Neural cell (in vitro differentiated cells): Measurements from ENCODE around the gene SLC25A29. TPM values are rescaled to one million over a fixed set of nuclear protein-coding genes. Genes with fewer than 3 reads are reported as not detected.

ENCODE experiments used
- H2AFZ ChIP-seq: fragments of 200-600, 300-800 bp; sonication (generic), shearing (Covaris generic); 2 replicates; pipeline ENCODE4 v1.6.0; 2014; ENCODE audit warnings: low read depth, mild to moderate bottlenecking, antibody characterized with exemption, low read length, moderate library complexity
- H3F3A ChIP-seq: fragments of 200-600 bp; shearing (Covaris generic); 2 replicates; pipeline ENCODE4 v1.6.1; 2016; ENCODE audit warnings: mild to moderate bottlenecking, moderate library complexity, mixed read lengths, antibody characterized with exemption, low read length; ENCODE audit not compliant: insufficient read depth, poor library complexity, severe bottlenecking
- H3K27ac ChIP-seq: fragments of 200-600, 300-800 bp; sonication (generic), shearing (Covaris generic); 2 replicates; pipeline ENCODE4 v1.5.1; 2014; ENCODE audit warnings: mild to moderate bottlenecking, low read length, moderate library complexity
- H3K27me3 ChIP-seq: fragments of 300-800, 200-600 bp; sonication (generic), shearing (Covaris generic); 2 replicates; pipeline ENCODE4 v1.6.0; 2014; ENCODE audit warnings: mild to moderate bottlenecking, low read depth, low read length, moderate library complexity; ENCODE audit not compliant: insufficient read depth
- H3K36me3 ChIP-seq: fragments of 300-800, 200-600 bp; sonication (generic), shearing (Covaris generic); 2 replicates; pipeline ENCODE4 v1.5.1; 2014; ENCODE audit warnings: mild to moderate bottlenecking, antibody characterized with exemption, low read length, moderate library complexity; ENCODE audit not compliant: insufficient read depth
- H3K4me2 ChIP-seq: fragments of 300-800, 200-600 bp; sonication (generic), shearing (Covaris generic); 2 replicates; pipeline ENCODE4 v1.6.0; 2014; ENCODE audit warnings: mild to moderate bottlenecking, low read length
- H3K4me3 ChIP-seq: fragments of 300-800, 200-600 bp; sonication (generic), shearing (Covaris generic); 2 replicates; pipeline ENCODE4 v1.5.1; 2014; ENCODE audit warnings: mild to moderate bottlenecking, low read length, moderate library complexity
- H3K79me2 ChIP-seq: fragments of 200-600 bp; shearing (Covaris generic); replicated peaks from 2 replicates; pipeline ENCODE4 v1.6.0; 2014; ENCODE audit warnings: mild to moderate bottlenecking, low read length, moderate library complexity; ENCODE audit not compliant: insufficient read depth
- H3K9ac ChIP-seq: fragments of 300-800, 200-600 bp; sonication (generic), shearing (Covaris generic); 2 replicates; pipeline ENCODE4 v1.6.1; 2016; ENCODE audit warnings: mild to moderate bottlenecking, low read length, mixed read lengths
- H3K9me2 ChIP-seq: fragments of 200-600 bp; shearing (Covaris generic); 2 replicates; pipeline ENCODE4 v1.6.1; 2016; ENCODE audit warnings: mild to moderate bottlenecking, low read length, mixed read lengths; ENCODE audit not compliant: insufficient read depth
- H3K9me3 ChIP-seq: fragments of 200-600, 300-800 bp; sonication (generic), shearing (Covaris generic); 2 replicates; pipeline ENCODE4 v1.6.1; 2016; ENCODE audit warnings: mild to moderate bottlenecking, mixed run types, low read length, moderate library complexity, mixed read lengths
- H4K20me1 ChIP-seq: fragments of 200-600 bp; shearing (Covaris generic); 2 replicates; pipeline ENCODE4 v1.6.1; 2016; ENCODE audit warnings: mild to moderate bottlenecking, mixed run types; ENCODE audit not compliant: insufficient read depth
- EP300 ChIP-seq: fragments of 450-650 bp; conservative IDR thresholded peaks from 2 replicates; pipeline ENCODE4 v1.6.1; 2014; ENCODE audit warnings: antibody characterized with exemption, mild to moderate bottlenecking, moderate library complexity; ENCODE audit not compliant: poor library complexity, severe bottlenecking
- EZH2 ChIP-seq: fragments of 200-600, 300-800 bp; shearing (Covaris generic), sonication (generic); IDR thresholded peaks from 2 replicates; pipeline ENCODE4 v1.6.1; 2014; ENCODE audit warnings: antibody characterized with exemption, low read length, borderline replicate concordance, mild to moderate bottlenecking; ENCODE audit not compliant: insufficient read depth, poor library complexity, severe bottlenecking
- MXI1 ChIP-seq: fragments of 450-650 bp; conservative IDR thresholded peaks from 2 replicates; pipeline ENCODE4 v1.6.1; 2014; ENCODE audit warnings: antibody characterized with exemption, mild to moderate bottlenecking; ENCODE audit not compliant: poor library complexity, severe bottlenecking
- RAD21 ChIP-seq: fragments of 450-650 bp; conservative IDR thresholded peaks from 2 replicates; pipeline ENCODE4 v1.6.1; 2014; ENCODE audit warnings: antibody characterized with exemption, mild to moderate bottlenecking, moderate library complexity
- SMC3 ChIP-seq: fragments of 450-650 bp; conservative IDR thresholded peaks from 2 replicates; pipeline ENCODE4 v1.6.1; 2014; ENCODE audit warnings: antibody characterized with exemption, mild to moderate bottlenecking, moderate library complexity; ENCODE audit not compliant: poor library complexity
- TAF1 ChIP-seq: IDR thresholded peaks from 2 replicates; pipeline ENCODE4 v1.6.1; 2012; ENCODE audit warnings: low read depth
- polyA plus RNA-seq: library from polyadenylated mRNA; depleted of rRNA; stranded (reverse); fragments of >200 nt; gene quantifications from 2 replicates; pipeline ENCODE4 v1.2.3, GENCODE V29; 2014
- TF ChIP-seq, protein P1 (sequence below): IDR thresholded peaks from 2 replicates; pipeline ENCODE4 v1.6.1; 2012; ENCODE audit warnings: borderline replicate concordance
- TF ChIP-seq, protein P2 (sequence below): fragments of 450-650 bp; IDR thresholded peaks from 2 replicates; pipeline ENCODE4 v1.5.1; 2014; ENCODE audit warnings: antibody characterized with exemption, mild to moderate bottlenecking, moderate library complexity; ENCODE audit not compliant: poor library complexity, severe bottlenecking

SLC25A29 gene
- polyA plus RNA-seq, 1 donor from 2014 or later: 447 TPM

DNA sequence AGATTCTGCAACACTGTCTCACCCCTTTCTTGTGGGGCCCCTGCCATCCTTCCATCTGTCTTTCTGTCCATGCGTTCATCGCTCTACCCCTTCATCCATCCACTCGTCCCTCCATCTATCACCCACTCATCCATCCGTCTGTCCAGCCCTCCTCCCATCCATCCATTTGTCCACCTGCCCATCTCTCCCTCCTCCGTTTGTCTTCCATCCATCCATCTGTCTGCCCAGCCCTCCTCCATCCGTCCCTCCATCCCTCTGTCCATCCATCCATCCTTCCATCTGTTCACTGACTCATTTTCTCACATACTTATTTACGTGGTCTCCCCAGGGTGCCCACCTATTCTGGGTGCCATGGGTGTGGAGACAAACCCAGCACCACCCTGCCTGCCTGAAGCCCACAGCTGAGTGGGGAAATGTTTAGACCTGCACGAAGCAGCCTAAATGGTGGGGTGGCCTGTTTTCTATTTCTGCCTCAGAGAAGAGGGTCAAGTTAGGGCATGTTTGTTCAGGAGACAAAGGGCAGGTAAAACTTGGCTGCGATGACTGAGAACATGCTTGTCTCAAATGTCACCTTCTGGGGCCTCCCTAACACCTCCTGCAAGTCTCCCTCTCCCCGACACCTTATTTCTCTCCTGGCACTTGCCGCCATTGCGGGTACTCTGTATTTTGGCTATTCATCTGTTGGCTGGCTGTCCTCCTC lies 14.1 kb upstream of the SLC25A29 start:
- H4K20me1 ChIP-seq: no peaks in the 10 kb centered on the region
- H3K4me3 ChIP-seq: no peak overlapping the region
- H3F3A ChIP-seq: no peaks in the 10 kb centered on the region
- TF ChIP-seq, protein P1, sequence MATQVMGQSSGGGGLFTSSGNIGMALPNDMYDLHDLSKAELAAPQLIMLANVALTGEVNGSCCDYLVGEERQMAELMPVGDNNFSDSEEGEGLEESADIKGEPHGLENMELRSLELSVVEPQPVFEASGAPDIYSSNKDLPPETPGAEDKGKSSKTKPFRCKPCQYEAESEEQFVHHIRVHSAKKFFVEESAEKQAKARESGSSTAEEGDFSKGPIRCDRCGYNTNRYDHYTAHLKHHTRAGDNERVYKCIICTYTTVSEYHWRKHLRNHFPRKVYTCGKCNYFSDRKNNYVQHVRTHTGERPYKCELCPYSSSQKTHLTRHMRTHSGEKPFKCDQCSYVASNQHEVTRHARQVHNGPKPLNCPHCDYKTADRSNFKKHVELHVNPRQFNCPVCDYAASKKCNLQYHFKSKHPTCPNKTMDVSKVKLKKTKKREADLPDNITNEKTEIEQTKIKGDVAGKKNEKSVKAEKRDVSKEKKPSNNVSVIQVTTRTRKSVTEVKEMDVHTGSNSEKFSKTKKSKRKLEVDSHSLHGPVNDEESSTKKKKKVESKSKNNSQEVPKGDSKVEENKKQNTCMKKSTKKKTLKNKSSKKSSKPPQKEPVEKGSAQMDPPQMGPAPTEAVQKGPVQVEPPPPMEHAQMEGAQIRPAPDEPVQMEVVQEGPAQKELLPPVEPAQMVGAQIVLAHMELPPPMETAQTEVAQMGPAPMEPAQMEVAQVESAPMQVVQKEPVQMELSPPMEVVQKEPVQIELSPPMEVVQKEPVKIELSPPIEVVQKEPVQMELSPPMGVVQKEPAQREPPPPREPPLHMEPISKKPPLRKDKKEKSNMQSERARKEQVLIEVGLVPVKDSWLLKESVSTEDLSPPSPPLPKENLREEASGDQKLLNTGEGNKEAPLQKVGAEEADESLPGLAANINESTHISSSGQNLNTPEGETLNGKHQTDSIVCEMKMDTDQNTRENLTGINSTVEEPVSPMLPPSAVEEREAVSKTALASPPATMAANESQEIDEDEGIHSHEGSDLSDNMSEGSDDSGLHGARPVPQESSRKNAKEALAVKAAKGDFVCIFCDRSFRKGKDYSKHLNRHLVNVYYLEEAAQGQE: no peak
- TF ChIP-seq, protein P2, sequence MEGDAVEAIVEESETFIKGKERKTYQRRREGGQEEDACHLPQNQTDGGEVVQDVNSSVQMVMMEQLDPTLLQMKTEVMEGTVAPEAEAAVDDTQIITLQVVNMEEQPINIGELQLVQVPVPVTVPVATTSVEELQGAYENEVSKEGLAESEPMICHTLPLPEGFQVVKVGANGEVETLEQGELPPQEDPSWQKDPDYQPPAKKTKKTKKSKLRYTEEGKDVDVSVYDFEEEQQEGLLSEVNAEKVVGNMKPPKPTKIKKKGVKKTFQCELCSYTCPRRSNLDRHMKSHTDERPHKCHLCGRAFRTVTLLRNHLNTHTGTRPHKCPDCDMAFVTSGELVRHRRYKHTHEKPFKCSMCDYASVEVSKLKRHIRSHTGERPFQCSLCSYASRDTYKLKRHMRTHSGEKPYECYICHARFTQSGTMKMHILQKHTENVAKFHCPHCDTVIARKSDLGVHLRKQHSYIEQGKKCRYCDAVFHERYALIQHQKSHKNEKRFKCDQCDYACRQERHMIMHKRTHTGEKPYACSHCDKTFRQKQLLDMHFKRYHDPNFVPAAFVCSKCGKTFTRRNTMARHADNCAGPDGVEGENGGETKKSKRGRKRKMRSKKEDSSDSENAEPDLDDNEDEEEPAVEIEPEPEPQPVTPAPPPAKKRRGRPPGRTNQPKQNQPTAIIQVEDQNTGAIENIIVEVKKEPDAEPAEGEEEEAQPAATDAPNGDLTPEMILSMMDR: no peak
- TF ChIP-seq EP300 (no peak), MXI1 (no peak), SMC3 (no peak), EZH2 (no peak)
- no peak overlapping the region for H2AFZ ChIP-seq
- no peak overlapping the region for H3K4me2 ChIP-seq
- H3K9ac ChIP-seq: no peak overlapping the region
- H3K79me2 ChIP-seq: no peaks in the 10 kb centered on the region
- H3K27me3 ChIP-seq: no peaks in the 10 kb centered on the region
- no peaks in the 10 kb centered on the region for H3K9me3 ChIP-seq
- H3K27ac ChIP-seq: no peak overlapping the region
- H3K9me2 ChIP-seq: no peaks in the 10 kb centered on the region
- no peaks in the 10 kb centered on the region for H3K36me3 ChIP-seq

DNA sequence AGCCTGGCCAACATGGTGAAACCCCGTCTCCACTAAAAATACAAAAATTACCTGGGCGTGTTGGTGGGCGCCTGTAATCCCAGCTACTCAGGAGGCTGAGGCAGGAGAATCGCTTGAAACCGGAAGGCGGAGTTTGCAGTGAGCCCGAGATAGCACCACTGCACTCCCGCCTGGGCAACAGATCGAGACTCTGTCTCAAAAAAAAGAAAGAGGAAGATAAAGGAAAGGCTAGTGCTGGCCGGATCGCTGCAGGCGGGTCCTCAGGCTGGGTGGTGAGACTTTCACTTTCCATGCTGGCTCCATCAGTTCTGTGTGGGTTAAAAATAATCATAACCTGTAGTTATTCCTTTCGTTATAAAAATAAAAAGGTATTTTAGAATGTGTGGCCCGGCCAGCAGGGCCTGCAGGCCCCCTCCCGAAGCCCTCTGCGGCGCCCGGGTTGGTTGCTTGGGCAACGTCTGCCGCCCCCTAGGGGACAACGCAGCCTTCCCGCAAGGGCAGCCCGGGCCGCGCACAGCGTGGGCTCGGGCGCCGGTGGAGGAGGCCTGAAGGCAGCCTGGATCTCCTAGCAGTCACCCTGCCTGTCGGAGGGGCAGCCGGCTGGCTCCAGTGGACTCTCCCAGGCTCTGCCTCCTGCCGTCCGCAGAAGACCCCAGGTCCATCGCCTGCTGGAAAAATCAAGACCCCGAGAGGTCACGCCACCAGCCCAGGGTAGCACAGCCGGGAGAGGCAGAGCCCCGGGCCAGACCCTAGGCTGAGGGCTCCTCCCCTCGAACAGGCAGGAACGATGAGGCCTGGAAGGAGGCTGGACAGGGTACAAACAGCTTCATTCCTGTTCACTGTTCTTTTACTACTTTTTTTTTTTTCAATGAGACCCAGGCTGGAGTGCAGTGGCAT lies 11.9 kb upstream of the SLC25A29 start:
- TF ChIP-seq TAF1: no peak
- TF ChIP-seq, protein P2: no peak
- no peak for TF ChIP-seq EZH2
- TF ChIP-seq EP300: no peak
- TF ChIP-seq RAD21: no peak
- Histone ChIP-seq H3K9ac (no peak overlapping the region), H3K9me3 (no peaks in the 10 kb centered on the region), H3K9me2 (no peaks in the 10 kb centered on the region), H3K4me3 (no peak overlapping the region), H3K27me3 (no peaks in the 10 kb centered on the region), H3F3A (no peaks in the 10 kb centered on the region), H3K79me2 (no peaks in the 10 kb centered on the region), H2AFZ (no peak overlapping the region), H3K27ac (no peak overlapping the region), H4K20me1 (no peaks in the 10 kb centered on the region), H3K4me2 (no peak overlapping the region), H3K36me3 (no peaks in the 10 kb centered on the region)
